AG09319 (cell line): ENCODE measurements around the gene ANKMY1.

ENCODE experiments used
- DNase-seq: peaks from one replicate; pipeline ENCODE4 v3.0.0-alpha.2; 2010; ENCODE audit warnings: low read depth; ENCODE audit errors: extremely low read depth
- TF ChIP-seq, protein P1 (sequence below): IDR thresholded peaks from 2 replicates; pipeline ENCODE4 v1.5.1; 2011; ENCODE audit warnings: low read depth, mild to moderate bottlenecking, inconsistent platforms, low read length, moderate library complexity

Gene ANKMY1

DNA sequence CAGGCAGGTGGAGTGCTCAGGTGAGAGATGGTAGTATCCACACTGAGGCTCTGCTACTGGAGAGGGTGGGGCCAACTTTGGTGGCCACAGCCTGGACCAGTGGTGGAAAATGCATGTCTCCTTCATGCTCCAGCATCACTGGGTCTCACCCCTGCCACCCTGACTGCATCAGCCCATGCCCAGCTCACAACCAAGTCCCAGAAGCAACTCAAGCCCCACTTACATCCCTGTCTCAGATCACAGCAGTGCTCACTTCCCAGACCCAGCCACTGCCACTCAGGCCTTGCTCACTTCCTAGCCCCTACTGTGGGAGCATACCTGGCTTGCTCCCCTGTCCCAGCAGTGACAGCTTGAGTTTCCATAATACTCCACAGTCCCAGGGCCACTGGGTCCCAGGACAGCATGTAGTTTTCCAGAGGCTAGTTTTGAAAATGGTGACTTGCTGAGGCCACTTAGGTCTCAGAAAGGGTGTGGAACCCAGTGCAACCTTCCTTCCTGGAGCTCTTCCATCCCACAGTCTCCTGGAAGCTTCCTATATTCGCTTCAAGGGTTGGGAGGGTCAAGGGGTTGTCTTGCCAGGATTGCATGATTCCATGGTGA is 63.5 kb downstream of the ANKMY1 start:
- DNase-seq = no peak
- TF ChIP-seq, protein P1, sequence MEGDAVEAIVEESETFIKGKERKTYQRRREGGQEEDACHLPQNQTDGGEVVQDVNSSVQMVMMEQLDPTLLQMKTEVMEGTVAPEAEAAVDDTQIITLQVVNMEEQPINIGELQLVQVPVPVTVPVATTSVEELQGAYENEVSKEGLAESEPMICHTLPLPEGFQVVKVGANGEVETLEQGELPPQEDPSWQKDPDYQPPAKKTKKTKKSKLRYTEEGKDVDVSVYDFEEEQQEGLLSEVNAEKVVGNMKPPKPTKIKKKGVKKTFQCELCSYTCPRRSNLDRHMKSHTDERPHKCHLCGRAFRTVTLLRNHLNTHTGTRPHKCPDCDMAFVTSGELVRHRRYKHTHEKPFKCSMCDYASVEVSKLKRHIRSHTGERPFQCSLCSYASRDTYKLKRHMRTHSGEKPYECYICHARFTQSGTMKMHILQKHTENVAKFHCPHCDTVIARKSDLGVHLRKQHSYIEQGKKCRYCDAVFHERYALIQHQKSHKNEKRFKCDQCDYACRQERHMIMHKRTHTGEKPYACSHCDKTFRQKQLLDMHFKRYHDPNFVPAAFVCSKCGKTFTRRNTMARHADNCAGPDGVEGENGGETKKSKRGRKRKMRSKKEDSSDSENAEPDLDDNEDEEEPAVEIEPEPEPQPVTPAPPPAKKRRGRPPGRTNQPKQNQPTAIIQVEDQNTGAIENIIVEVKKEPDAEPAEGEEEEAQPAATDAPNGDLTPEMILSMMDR = no peak

DNA sequence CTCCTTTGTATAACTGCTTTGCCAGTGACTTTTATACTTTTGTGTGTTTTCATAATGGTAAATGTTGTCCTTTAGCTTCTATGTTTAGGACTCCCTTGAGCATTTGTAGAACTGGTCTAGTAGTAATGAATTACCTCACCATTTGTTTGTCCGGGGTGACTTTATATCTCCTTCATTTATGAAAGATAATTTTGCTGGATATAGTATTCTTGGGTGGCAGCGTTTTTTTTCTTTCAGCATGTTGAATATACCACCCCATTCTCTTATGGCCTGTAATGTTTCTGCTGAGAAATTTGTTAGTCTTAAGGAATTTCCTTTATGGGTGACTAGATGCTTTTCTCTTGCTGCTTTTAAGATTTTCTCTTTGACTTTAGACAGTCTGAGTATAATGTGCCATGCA is 66.3 kb downstream of the ANKMY1 start:
- TF ChIP-seq, protein P1 = no peak
- no peak for DNase-seq

DNA sequence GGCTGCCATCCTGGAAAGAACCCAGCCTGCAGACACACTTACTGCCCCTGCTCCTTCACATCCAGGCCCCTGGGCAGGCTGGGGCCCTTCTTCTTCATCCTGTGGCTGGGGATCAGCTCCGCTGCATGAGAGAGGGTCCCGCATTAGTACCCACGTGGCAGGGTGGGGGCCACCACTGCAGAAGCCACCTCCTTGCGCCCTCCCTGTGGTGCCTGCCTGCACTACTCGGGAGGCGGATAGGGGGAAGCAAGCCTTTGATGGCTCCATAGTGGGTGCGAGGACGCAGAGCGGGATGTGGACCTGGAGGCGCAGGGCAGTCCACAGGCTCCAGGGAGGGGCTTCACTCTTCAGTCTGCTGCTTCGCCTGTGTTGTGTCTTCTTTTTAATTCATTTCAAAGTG is 75.6 kb downstream of the ANKMY1 start:
- TF ChIP-seq, protein P1 = no peak
- DNase-seq = no peak

DNA sequence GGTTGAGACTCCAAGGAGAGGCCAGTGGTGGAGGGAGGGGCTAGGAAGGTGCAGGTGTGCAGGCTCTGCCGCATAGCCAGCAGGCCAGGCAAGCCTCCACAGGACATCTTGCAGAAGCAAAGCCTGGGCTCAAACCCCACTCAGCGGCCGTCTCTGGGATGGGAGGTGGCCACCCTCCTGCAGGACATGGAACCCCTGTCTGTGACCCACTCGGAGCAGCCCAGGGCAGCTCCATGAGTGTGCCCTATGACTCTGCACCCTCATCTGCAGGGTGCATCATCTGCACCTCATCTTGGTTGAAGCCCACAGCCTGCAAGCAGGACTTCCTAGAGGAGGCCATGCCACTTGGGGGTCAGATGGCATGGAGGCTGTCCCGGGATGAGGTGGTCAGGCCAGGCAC is 76.1 kb downstream of the ANKMY1 start:
- TF ChIP-seq, protein P1 = no peak
- DNase-seq = no peak

DNA sequence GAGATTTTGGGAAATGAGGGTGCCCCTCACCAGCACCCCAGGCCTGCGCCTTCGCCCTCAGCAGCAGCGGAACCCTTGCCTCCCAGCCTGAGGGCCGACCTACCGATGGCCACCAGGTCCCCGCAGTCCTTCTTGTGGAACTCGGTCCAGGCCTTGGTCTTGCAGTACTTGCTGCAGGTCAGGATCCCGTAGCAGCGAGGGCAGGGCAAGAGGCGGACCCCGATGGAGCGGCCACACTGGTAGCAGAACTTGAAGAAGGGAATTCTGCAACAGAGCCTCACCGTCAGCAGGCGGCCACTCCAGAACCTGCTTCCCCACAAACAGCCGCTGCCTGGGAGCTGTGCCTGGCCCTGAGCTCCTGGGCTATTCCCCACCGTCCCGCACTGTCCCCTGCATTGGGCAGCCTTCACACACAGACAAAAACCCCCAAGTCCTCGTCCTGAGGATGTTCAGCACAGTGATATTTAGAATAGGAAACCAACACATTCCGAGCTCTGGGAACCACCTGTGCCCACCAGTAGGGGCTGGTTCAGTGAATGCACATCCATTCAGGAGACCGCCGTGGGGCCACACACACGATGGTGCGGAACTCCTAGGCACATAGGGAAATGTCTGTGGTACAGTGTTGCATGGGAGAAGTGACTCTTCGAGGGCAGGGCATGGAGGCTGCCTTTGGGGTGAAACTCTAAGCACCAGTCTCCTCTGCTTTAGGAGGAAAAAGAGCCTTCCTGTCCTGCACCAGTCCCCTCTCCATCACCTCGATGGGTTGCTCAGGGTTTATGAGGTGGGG is 76.8 kb downstream of the ANKMY1 start:
- TF ChIP-seq, protein P1 = no peak
- no peak for DNase-seq

DNA sequence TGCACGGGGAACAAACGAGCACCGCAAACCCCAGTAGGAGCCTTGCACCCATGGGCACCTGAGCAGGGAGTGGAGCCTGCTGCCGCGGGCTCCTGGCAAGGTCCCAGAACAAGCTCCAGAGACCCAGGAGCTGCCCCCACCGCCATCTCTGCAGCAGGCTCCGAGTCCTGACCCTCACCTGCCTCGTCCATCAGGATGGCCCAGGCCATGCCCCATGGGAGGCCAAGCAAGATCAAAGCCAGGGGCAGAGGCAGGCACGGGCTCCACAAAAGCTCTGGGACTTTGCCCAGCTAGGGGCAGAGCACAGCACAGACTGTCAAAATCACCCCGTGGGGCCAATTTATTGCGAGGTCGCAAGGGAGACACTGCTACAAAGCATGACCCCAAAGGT is 78.7 kb downstream of the ANKMY1 start:
- TF ChIP-seq, protein P1 = no peak
- no peak for DNase-seq

DNA sequence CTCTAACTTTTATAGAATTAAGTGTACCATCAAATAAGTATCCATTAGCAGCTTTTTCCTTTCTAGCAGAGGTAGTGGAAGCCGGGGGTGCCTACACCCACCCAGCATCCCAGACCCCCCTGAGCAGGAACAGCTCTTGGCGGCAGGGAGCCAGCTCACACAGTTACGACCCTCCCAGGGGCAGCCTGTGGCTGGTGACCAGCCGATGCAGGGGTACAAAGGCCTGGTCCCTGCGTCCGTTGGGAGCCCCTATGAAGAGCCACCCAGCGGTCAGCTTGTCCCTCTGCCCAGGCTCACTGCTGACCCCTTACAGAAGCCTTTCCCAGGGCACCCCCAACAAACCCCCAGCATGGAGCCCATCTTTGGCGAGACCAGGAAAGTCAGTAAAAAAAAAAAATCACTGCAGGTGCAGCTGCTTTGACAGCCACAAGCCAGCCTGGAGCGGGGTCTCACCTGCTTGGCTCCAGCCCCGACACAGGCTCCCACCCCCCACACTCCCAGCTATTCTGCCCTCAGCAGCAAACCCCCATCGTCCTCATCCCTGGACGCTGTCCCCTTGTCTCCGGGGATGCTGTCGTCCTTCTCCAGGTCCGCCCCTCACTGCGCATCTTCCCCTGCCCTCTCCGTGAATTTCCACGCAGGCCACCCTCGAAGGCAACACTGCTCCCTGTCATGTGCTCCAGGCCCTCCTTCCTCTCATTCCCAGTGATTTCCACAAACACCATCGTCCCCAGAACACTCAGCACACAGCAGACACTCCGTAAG is 79.3 kb downstream of the ANKMY1 start:
- DNase-seq = no peak

More for the DNA sequence above, 79.3 kb downstream of the ANKMY1 start:
- TF ChIP-seq, protein P1 = no peak
